PC-9 (cell line): ENCODE data around the gene LRCH4. TPM values are rescaled to one million over a fixed set of nuclear protein-coding genes. Genes with fewer than 3 reads are reported as not detected.

Source experiments
- BruUV-seq: library from RNA; stranded (reverse); fragments of 400-500 nt; replicated peaks from 2 replicates; lab custom pipeline; 2021; lab: Mats Ljungman, UMichigan
- CTCF ChIA-PET: fragments of 300-600 bp; sonication (Branson Sonifier 250); formaldehyde crosslinking; loops from one replicate; lab custom pipeline; 2022; ENCODE audit warnings: antibody characterized with exemption; lab: Charles Lee
- POLR2A ChIA-PET: fragments of 300-600 bp; sonication (Branson Sonifier 250); formaldehyde crosslinking; loops from one replicate; lab custom pipeline; 2022; ENCODE audit warnings: antibody characterized with exemption; ENCODE audit not compliant: unreplicated experiment; lab: Charles Lee
- DNase-seq, 2 experiments: peaks; one replicate each; pipeline versions ENCODE4 v3.0.0 to v3.0.0-alpha.2; 2015 to 2022; ENCODE audit warnings: mixed read lengths in 1 of 2
- H2AFZ ChIP-seq: fragments of 200-600 bp; sonication (generic); 2 replicates; pipeline ENCODE4 v1.8.1; 2017; ENCODE audit warnings: antibody characterized with exemption
- H3F3A ChIP-seq: fragments of 200-600 bp; sonication (generic); 2 replicates; pipeline ENCODE4 v1.8.1; 2017; ENCODE audit warnings: antibody characterized with exemption, mild to moderate bottlenecking, low read depth; ENCODE audit not compliant: insufficient read depth
- H3K27ac ChIP-seq: fragments of 200-600 bp; sonication (generic); 2 replicates; pipeline ENCODE4 v1.6.1; 2016; ENCODE audit warnings: mixed run types
- H3K27me3 ChIP-seq: fragments of 200-600 bp; sonication (generic); 2 replicates; pipeline ENCODE4 v1.6.1; 2016; ENCODE audit warnings: low read depth, mixed run types; ENCODE audit not compliant: insufficient read depth
- H3K36me3 ChIP-seq: fragments of 200-600 bp; sonication (generic); 2 replicates; pipeline ENCODE4 v1.6.1; 2016; ENCODE audit warnings: low read depth, mixed run types
- H3K4me1 ChIP-seq: fragments of 200-600 bp; sonication (generic); replicated peaks from 2 replicates; pipeline ENCODE4 v1.6.1; 2016; ENCODE audit warnings: mixed run types; ENCODE audit not compliant: insufficient read depth
- H3K4me2 ChIP-seq: fragments of 200-600 bp; sonication (generic); 2 replicates; pipeline ENCODE4 v1.6.1; 2017; ENCODE audit warnings: mixed run types
- H3K4me3 ChIP-seq: fragments of 200-600 bp; sonication (generic); 2 replicates; pipeline ENCODE4 v1.6.1; 2016; ENCODE audit warnings: mixed run types
- H3K79me2 ChIP-seq: fragments of 200-600 bp; sonication (generic); 2 replicates; pipeline ENCODE4 v1.6.1; 2017; ENCODE audit warnings: low read depth, mixed run types
- H3K9me2 ChIP-seq: fragments of 200-600 bp; sonication (generic); 2 replicates; pipeline ENCODE4 v1.8.1; 2017; ENCODE audit warnings: mild to moderate bottlenecking; ENCODE audit not compliant: insufficient read depth
- H3K9me3 ChIP-seq: fragments of 200-600 bp; sonication (generic); 2 replicates; pipeline ENCODE4 v1.8.1; 2016; ENCODE audit warnings: low read depth; ENCODE audit not compliant: insufficient read depth
- H4K20me1 ChIP-seq: fragments of 200-600 bp; sonication (generic); 2 replicates; pipeline ENCODE4 v1.8.1; 2017; ENCODE audit not compliant: insufficient read depth
- EZH2 ChIP-seq: fragments of 200-600 bp; sonication (generic); IDR thresholded peaks from 2 replicates; pipeline ENCODE4 v1.8.0; 2017; ENCODE audit warnings: antibody characterized with exemption, low read depth
- intact Hi-C: fragments of 100-400 bp; cut with micrococcal nuclease; formaldehyde crosslinking; loops from one replicate; pipeline ENCODE4 v1.10.0; 2022; ENCODE audit not compliant: unreplicated experiment
- total RNA-seq: library from RNA; stranded (reverse); gene quantifications from 2 replicates; pipeline ENCODE4 v1.2.3, GENCODE V29; 2021
- TF ChIP-seq, protein P1 (sequence below): fragments of 200-600 bp; sonication (generic); conservative IDR thresholded peaks from 2 replicates; pipeline ENCODE4 v1.6.1; 2017; ENCODE audit warnings: mixed run types, antibody characterized with exemption, mild to moderate bottlenecking, moderate library complexity

Gene LRCH4
- total RNA-seq, 1 experiment from 2014 or later = 89.6 TPM

- no peak for DNase-seq
- BruUV-seq = no TSS peak
- H3K27me3 ChIP-seq = no peaks in the 10 kb centered on the region
- no peak overlapping the region for H3K4me3 ChIP-seq
- no peak overlapping the region for H3K27ac ChIP-seq
- TF ChIP-seq, protein P1, sequence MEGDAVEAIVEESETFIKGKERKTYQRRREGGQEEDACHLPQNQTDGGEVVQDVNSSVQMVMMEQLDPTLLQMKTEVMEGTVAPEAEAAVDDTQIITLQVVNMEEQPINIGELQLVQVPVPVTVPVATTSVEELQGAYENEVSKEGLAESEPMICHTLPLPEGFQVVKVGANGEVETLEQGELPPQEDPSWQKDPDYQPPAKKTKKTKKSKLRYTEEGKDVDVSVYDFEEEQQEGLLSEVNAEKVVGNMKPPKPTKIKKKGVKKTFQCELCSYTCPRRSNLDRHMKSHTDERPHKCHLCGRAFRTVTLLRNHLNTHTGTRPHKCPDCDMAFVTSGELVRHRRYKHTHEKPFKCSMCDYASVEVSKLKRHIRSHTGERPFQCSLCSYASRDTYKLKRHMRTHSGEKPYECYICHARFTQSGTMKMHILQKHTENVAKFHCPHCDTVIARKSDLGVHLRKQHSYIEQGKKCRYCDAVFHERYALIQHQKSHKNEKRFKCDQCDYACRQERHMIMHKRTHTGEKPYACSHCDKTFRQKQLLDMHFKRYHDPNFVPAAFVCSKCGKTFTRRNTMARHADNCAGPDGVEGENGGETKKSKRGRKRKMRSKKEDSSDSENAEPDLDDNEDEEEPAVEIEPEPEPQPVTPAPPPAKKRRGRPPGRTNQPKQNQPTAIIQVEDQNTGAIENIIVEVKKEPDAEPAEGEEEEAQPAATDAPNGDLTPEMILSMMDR = no peak
- no peak for TF ChIP-seq EZH2
- H3K9me3 ChIP-seq = no peaks in the 10 kb centered on the region
- 0 out of 2 replicates have a peak, but pooled peaks cover 8% of the 10 kb centered on the region for H3K4me1 ChIP-seq
- no peaks in the 10 kb centered on the region for H3K36me3 ChIP-seq
- ChIA-PET CTCF (no interaction called here), POLR2A (no interaction called here)
- no peaks in the 10 kb centered on the region for H4K20me1 ChIP-seq
- intact Hi-C loops = no loop called here
- peaks cover 23% of the 10 kb centered on the region for H3F3A ChIP-seq
- no peaks in the 10 kb centered on the region for H3K9me2 ChIP-seq
- no peak overlapping the region for H2AFZ ChIP-seq
- no peak overlapping the region for H3K4me2 ChIP-seq
- H3K79me2 ChIP-seq = no peaks in the 10 kb centered on the region
These were observed 22.8 kb downstream of the LRCH4 start for GRCh38 chr7:100563100-100563564.

DNA sequence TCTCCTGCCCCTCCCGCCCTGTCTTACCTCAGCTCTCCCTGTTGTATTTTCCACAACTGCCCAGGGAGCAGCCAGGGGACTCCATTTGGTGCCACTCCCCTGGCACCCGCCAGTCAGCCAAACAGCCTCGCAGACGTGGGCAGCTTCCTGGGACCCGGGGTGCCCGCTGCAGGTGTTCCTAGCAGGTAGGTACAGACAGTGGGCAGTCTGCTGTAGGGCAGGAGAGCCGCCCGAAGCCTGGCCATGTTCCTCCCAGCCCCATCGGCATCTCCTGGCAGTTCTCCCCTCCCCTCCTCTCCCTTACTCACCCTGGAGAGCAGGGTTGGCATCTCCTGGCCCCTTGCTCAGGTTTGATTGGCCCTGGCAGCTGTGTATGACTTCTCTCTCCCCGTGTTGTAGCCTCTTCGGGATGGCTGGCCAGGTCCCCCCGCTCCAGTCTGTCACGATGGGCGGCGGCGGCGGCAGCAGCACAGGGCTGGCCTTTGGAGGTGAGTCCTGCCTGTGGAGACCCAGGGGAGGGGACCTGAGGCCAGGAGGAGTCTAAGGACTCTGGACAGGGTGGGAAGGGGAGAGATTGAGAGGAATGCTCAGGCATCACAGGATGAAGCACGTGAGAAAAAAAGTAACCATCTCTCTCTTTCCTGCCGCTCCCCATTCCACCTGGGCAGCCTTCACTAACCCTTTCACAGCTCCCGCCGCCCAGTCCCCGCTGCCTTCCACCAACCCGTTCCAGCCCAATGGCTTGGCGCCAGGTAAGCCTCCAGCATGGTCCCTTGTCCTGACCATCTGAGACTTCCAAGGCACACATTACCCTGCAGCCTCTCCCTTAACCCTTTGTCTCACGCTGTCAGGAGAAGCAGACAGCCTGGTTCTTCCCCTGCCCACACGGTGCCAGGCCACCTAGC is 23.5 kb downstream of the LRCH4 start:
- Histone ChIP-seq H3K36me3 (no peaks in the 10 kb centered on the region), H3F3A (peaks cover 23% of the 10 kb centered on the region), H3K79me2 (no peaks in the 10 kb centered on the region), H3K27me3 (no peaks in the 10 kb centered on the region), H3K4me3 (no peak overlapping the region), H3K9me3 (no peaks in the 10 kb centered on the region), H4K20me1 (no peaks in the 10 kb centered on the region), H3K4me1 (0 out of 2 replicates have a peak, but pooled peaks cover 8% of the 10 kb centered on the region), H3K9me2 (no peaks in the 10 kb centered on the region), H3K4me2 (no peak overlapping the region), H2AFZ (no peak overlapping the region), H3K27ac (no peak overlapping the region)
- BruUV-seq = no TSS peak
- ChIA-PET POLR2A (no interaction called here), CTCF (interaction anchor here (0.5 kb wide), 1 partner anchor 114 kb away, joined by 7 read pairs; no protein-coding TSS in a partner anchor)
- DNase-seq = no peak
- intact Hi-C loops = no loop called here
- TF ChIP-seq, protein P1 = no peak
- TF ChIP-seq EZH2 = no peak

- no TSS peak for BruUV-seq
- intact Hi-C loops = no loop called here
- no peak overlapping the region for H2AFZ ChIP-seq
- H3K27ac ChIP-seq = no peak overlapping the region
- POLR2A ChIA-PET = interaction anchor here (0.8 kb wide), 1 partner anchor 22 kb away, joined by 18 read pairs; no protein-coding TSS in a partner anchor
- no peaks in the 10 kb centered on the region for H3K36me3 ChIP-seq
- no peak overlapping the region for H3K4me2 ChIP-seq
- H3K9me2 ChIP-seq = no peaks in the 10 kb centered on the region
- no peak for DNase-seq
- H3K9me3 ChIP-seq = no peaks in the 10 kb centered on the region
- H3K79me2 ChIP-seq = no peaks in the 10 kb centered on the region
- H4K20me1 ChIP-seq = no peaks in the 10 kb centered on the region
- no peak overlapping the region for H3K4me3 ChIP-seq
- 0 out of 2 replicates have a peak, but pooled peaks cover 8% of the 10 kb centered on the region for H3K4me1 ChIP-seq
- no peak for TF ChIP-seq EZH2
- TF ChIP-seq, protein P1 = no peak
- CTCF ChIA-PET = interaction anchor here (0.5 kb wide), 1 partner anchor 115 kb away, joined by 7 read pairs; no protein-coding TSS in a partner anchor
- H3F3A ChIP-seq = peaks cover 17% of the 10 kb centered on the region
- no peaks in the 10 kb centered on the region for H3K27me3 ChIP-seq
These were observed 24.3 kb downstream of the LRCH4 start for GRCh38 chr7:100561491-100562194.
